Endodermal cell (in vitro differentiated cells): ENCODE results near the gene GUCD1. TPM values are rescaled to one million over a fixed set of nuclear protein-coding genes. Genes with fewer than 3 reads are reported as not detected.
"Not testable (repeated sequence)": the region's sequence is repeated elsewhere in the genome, so short reads cannot be mapped to it uniquely, and the experiment has no call there.

ENCODE experiments used
- DNase-seq: peaks from one replicate; pipeline ENCODE4 v3.0.0-alpha.2; 2017
- H3K27ac ChIP-seq: 2 replicates; pipeline ENCODE4 v1.5.1; 2013; ENCODE audit warnings: mild to moderate bottlenecking, low read depth, low read length, moderate library complexity
- H3K27me3 ChIP-seq: 2 replicates; pipeline ENCODE4 v1.6.1; 2013; ENCODE audit warnings: mild to moderate bottlenecking, low read length, moderate library complexity; ENCODE audit not compliant: insufficient read depth, control insufficient read depth, poor library complexity, severe bottlenecking
- H3K36me3 ChIP-seq: 2 replicates; pipeline ENCODE4 v1.7.0; 2013; ENCODE audit warnings: mild to moderate bottlenecking, low read length, moderate library complexity; ENCODE audit not compliant: control insufficient read depth, insufficient read depth
- H3K4me1 ChIP-seq: one replicate; pipeline ENCODE4 v1.7.0; 2013; ENCODE audit warnings: low read length; ENCODE audit not compliant: control insufficient read depth, insufficient read depth
- H3K4me3 ChIP-seq: 2 replicates; pipeline ENCODE4 v1.5.1; 2013; ENCODE audit warnings: mild to moderate bottlenecking, low read length, moderate library complexity
- H3K9ac ChIP-seq: 2 replicates; pipeline ENCODE4 v1.6.1; 2013; ENCODE audit warnings: mild to moderate bottlenecking, low read length, moderate library complexity; ENCODE audit not compliant: poor library complexity, severe bottlenecking; ENCODE audit errors: extremely low read depth
- H3K9me3 ChIP-seq: 2 replicates; pipeline ENCODE4 v1.6.1; 2013; ENCODE audit warnings: mild to moderate bottlenecking, low read length, moderate library complexity; ENCODE audit not compliant: control insufficient read depth
- H3K27ac Mint-ChIP-seq: 2 replicates; pipeline ENCODE4 v1.8.0; 2020; ENCODE audit warnings: mixed read lengths
- H3K27me3 Mint-ChIP-seq: 2 replicates; pipeline ENCODE4 v1.8.0; 2021; ENCODE audit warnings: mild to moderate bottlenecking, mixed read lengths; ENCODE audit not compliant: insufficient read depth
- H3K36me3 Mint-ChIP-seq: 2 replicates; pipeline ENCODE4 v1.8.0; 2020; ENCODE audit warnings: low read depth, mixed read lengths
- H3K4me1 Mint-ChIP-seq: 2 replicates; pipeline ENCODE4 v1.8.0; 2020; ENCODE audit warnings: mixed read lengths
- H3K4me3 Mint-ChIP-seq: 2 replicates; pipeline ENCODE4 v1.8.0; 2020; ENCODE audit warnings: mild to moderate bottlenecking, moderate library complexity, mixed read lengths
- H3K9me3 Mint-ChIP-seq: 2 replicates; pipeline ENCODE4 v1.8.0; 2020; ENCODE audit warnings: mild to moderate bottlenecking, mixed read lengths
- WGBS, 2 experiments: methylation state at CpG; one replicate each; pipeline versions ENCODE4 v1.1.5 to v1.1.7; 2013; ENCODE audit warnings: missing lambda C conversion rate in 2 of 2, mixed read lengths in 1 of 2; ENCODE audit not compliant: insufficient coverage in 1 of 2, insufficient read length in 1 of 2; 5-methylcytosine and 5-hydroxymethylcytosine counted together
- long read RNA-seq, 4 experiments: library from polyadenylated mRNA in 2 of 4; library from RNA in 1 of 4; library from capped mRNA in 1 of 4; stranded (forward) in 3 of 4; unstranded in 1 of 4; transcript quantifications; one replicate each; pipeline ENCODE4 v2.0.0, GENCODE V29; 2020 to 2021; ENCODE audit warnings: inconsistent platforms in 1 of 4
- polyA plus RNA-seq, 2 experiments: library from polyadenylated mRNA; stranded (reverse); fragments of 50-300 nt; gene quantifications; one replicate each; pipeline ENCODE4 v1.2.3, GENCODE V29; 2013
- total RNA-seq, 2 donors: library from RNA; stranded (reverse); fragmentation: NEBNext Ultra II Directional in 1 of 2; extraction: Animal tissue kit (Norgen Biotek cat#: 25700) in 1 of 2; gene quantifications; 2 replicates in 1 of 2; 3 replicates in 1 of 2; pipeline ENCODE4 v1.2.1, GENCODE V29; 2021
- TF ChIP-seq, protein P1 (sequence below): fragments of 200-600 bp; sonication (generic); conservative IDR thresholded peaks from 2 replicates; pipeline ENCODE4 v1.5.0; 2021; ENCODE audit warnings: antibody characterized with exemption, mild to moderate bottlenecking

The GUCD1 gene
- total RNA-seq, result 10 to 100 TPM; 64.7 to 73.6 TPM
- 38.1 TPM for polyA plus RNA-seq (2013, experiment 1 of 2)
- polyA plus RNA-seq (2013, experiment 2 of 2), result 44.2 TPM
- long read RNA-seq, experiment 1, partial matches to known transcripts, result 0 of 20 reads
- long read RNA-seq, experiment 1, other reads (novel, unspliced or antisense), result 13 of 20 reads
- long read RNA-seq, experiment 2, transcript GUCD1-206 (6 exons, 3,613 nt), result major isoform, 48 of 73 reads
- long read RNA-seq, experiment 2, transcript GUCD1-203 (6 exons, 1,606 nt), result minor isoform, 5 of 73 reads
- long read RNA-seq, experiment 2, partial matches to known transcripts, result 2 of 73 reads
- long read RNA-seq, experiment 2, other reads (novel, unspliced or antisense), result 11 of 73 reads
- long read RNA-seq, experiment 3, transcript GUCD1-206 (6 exons, 3,613 nt), result minor isoform, 40 of 140 reads
- long read RNA-seq, experiment 3, transcript GUCD1-213 (6 exons, 3,584 nt), result minor isoform, 10 of 140 reads
- long read RNA-seq, experiment 3, transcript GUCD1-204 (6 exons, 3,482 nt), result minor isoform, 5 of 140 reads
- long read RNA-seq, experiment 3, transcript GUCD1-203 (6 exons, 1,606 nt), result major isoform, 52 of 140 reads
- long read RNA-seq, experiment 3, partial matches to known transcripts, result 0 of 140 reads
- long read RNA-seq, experiment 3, other reads (novel, unspliced or antisense), result 28 of 140 reads
- long read RNA-seq, experiment 4, partial matches to known transcripts, result 0 of 2 reads
- long read RNA-seq, experiment 4, other reads (novel, unspliced or antisense), result 2 of 2 reads

DNA sequence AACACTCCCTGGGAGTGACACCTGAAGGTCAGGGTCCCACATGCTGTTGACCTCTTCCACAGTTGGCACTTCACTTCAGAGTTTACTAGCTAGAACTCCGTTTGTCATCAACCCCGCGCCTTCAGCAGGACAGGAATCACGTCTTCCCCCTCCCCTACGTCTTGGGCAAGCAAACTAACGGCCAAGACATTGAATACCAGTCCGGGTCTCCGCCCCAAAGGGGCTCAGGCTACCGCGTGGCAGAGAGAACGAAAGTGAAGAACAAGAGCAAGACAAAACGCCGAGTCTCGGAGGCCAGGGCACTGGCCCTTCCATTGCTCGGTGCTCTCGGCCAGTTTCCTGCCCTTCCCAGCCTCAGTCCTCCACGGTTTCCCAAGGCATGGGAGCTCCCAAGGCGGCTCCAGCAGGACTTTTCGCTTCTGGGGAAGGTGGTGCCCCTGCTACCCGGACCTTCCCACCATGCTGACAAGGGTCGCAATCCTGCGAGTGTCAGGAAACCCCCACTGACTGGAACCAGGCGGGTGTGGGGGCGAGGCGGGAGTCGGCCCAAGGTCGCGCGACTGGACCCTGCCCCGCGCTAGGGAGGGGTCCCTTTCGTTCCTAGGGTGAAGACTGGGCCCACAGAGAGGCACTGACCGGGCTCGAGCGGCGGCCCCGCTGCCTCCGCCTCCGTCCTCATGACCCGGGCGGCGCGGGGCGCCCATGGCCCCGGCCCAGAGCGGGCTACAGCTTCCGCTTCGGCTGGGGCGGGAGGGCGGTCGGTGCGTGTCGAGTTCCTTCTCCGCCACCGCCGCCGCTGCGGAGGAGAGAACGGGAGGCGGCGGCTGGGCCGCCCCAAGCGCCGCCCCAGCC, at the start of gene GUCD1:
Gene GUCD1, minus strand, starts transcription at position 826 of the 852 bp plus-strand sequence. Its CDS starts 147 bp downstream, at position 679.
- H3K9me3 ChIP-seq, result no peaks in the 10 kb centered on the region
- DNase-seq, result peak; percentile 68
- Mint-ChIP-seq H3K9me3 (no peaks in the 10 kb centered on the region), H3K4me3 (peak within 1 kb of the TSS; percentile 99), H3K27me3 (no peaks in the 10 kb centered on the region), H3K27ac (peak within 1 kb of the TSS; percentile 97), H3K36me3 (peaks cover 21% of the 10 kb centered on the region), H3K4me1 (peaks cover 21% of the 10 kb centered on the region)
- H3K36me3 ChIP-seq, result peaks cover 28% of the 10 kb centered on the region
- peak within 1 kb of the TSS; percentile 91 for H3K27ac ChIP-seq
- peaks cover 3% of the 10 kb centered on the region for H3K4me1 ChIP-seq
- H3K9ac ChIP-seq, result peak within 1 kb of the TSS; percentile 92
- peak within 1 kb of the TSS; percentile 93 for H3K4me3 ChIP-seq
- H3K27me3 ChIP-seq, result no peaks in the 10 kb centered on the region
- TF ChIP-seq, protein P1, sequence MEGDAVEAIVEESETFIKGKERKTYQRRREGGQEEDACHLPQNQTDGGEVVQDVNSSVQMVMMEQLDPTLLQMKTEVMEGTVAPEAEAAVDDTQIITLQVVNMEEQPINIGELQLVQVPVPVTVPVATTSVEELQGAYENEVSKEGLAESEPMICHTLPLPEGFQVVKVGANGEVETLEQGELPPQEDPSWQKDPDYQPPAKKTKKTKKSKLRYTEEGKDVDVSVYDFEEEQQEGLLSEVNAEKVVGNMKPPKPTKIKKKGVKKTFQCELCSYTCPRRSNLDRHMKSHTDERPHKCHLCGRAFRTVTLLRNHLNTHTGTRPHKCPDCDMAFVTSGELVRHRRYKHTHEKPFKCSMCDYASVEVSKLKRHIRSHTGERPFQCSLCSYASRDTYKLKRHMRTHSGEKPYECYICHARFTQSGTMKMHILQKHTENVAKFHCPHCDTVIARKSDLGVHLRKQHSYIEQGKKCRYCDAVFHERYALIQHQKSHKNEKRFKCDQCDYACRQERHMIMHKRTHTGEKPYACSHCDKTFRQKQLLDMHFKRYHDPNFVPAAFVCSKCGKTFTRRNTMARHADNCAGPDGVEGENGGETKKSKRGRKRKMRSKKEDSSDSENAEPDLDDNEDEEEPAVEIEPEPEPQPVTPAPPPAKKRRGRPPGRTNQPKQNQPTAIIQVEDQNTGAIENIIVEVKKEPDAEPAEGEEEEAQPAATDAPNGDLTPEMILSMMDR, result no peak
- WGBS, 2 experiments, result 1 to 2% methylated on average over 39 to 64 of the region's 64 CpGs

DNA sequence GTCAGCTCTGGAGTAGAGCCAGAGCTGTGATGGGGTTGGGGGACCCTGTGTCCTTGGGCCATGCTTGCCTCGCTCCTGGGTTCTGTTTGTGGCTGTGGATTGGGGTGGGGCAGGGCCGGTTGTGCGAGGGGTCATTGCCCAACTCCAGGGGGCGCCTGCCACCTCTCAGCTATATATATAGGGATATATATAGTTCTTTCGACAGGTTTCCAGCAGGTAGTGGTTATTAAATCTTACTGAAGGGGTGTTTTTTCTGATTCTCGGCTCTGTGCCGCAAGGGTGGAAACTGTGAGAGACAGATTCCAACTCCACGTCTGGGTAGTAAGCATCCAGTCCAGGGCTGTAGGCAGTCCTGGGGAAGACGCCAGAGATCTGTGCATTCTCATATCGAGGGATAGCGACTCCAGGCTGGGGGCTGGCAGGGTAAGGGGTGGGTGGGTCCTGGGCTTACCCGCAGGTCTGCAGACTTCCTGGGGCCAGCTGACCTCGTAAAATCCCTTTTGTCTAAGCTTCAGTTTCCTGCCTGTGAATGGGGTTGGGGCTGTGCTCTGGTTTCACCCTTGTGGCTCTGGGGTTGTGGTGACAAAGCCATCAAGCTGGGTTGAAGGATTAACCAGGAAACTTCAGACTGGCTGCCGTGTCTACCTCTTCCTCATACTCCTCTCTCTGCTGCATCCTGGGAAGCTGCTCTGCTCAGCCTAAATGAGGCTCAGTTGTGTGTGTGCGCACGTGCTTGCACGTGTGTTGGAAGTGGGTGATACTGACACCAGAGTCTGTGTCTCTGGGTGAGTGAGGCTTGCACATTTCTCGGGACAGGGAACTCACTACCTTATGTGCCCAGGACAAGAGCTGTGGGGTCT, 49.1 kb upstream of the GUCD1 start:
- Mint-ChIP-seq H3K4me1 (peaks cover 22% of the 10 kb centered on the region), H3K27ac (peak overlapping the region; percentile 94), H3K4me3 (peak overlapping the region; percentile 64)
- TF ChIP-seq, protein P1, result peak; percentile 68
- H3K27me3 ChIP-seq, H3K27ac ChIP-seq, H3K9me3 Mint-ChIP-seq, H3K36me3 Mint-ChIP-seq, H3K9ac ChIP-seq, H3K27me3 Mint-ChIP-seq, H3K36me3 ChIP-seq, H3K4me3 ChIP-seq, H3K9me3 ChIP-seq, H3K4me1 ChIP-seq: not testable (repeated sequence)
- DNase-seq, result peak; percentile 76
- WGBS, 2 experiments, result 54 to 58% methylated on average over 2 to 15 of the region's 18 CpGs

DNA sequence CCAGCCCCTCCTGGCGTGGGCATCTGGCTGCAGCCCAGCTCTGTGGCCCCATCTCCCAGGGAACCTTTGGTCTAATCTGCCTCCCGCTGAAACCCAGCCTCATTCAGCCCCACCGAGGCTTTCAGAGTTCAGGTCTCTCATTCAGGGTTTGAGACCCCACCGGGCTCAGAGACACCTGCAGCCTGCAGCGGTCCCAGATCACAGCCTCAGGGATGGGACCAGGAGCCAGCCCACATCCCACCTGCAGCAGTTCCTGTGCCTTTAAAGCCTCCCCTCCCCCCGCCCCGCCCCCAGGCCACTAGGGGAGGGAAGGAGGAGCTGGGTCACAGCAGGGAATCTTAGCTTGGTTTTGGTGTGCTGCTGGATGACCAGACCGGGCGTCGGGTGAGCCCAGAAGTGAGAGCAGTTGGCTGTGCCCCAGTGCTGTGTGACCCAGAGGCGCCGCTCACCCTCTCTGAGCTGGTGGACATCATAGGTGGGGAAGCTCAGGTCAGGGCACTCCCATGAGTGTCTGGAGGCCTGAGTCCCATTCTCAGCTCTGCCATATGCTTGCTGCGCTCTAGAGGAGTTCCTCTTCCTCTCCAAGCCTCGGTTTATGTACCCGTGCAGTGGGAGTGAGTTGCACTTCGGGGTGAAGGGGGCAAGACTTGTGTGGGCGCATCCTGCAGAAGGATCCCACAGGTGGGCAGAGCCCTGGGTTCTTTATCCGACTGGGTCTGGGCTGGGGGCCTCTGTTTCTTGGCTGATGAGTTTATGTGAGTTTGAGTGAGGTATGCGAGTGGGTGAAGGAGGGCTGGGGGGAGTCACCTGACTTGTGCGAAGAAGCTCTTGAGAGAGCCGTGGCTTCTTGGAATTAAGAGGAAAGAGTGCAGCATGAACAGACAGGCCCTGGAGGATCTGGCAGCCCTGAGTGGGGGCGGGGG, 48.2 kb upstream of the GUCD1 start, which contains the start of gene GGT1:
Gene GGT1, plus strand, starts transcription at position 347 of the 923 bp plus-strand sequence. CDS start 7,889 bp downstream, outside the sequence.
- H3K36me3 Mint-ChIP-seq, H3K4me1 ChIP-seq, H3K9ac ChIP-seq, H3K36me3 ChIP-seq, H3K9me3 Mint-ChIP-seq, H3K9me3 ChIP-seq, H3K27me3 ChIP-seq, H3K27ac ChIP-seq, H3K27me3 Mint-ChIP-seq: not testable (repeated sequence)
- H3K4me3 ChIP-seq, result peak within 1 kb of the TSS; percentile 45
- 62 to 83% methylated on average over 6 to 17 of the region's 22 CpGs for WGBS, 2 experiments
- peak within 1 kb of the TSS; percentile 64 for H3K4me3 Mint-ChIP-seq
- peaks cover 22% of the 10 kb centered on the region for H3K4me1 Mint-ChIP-seq
- peak within 1 kb of the TSS; percentile 94 for H3K27ac Mint-ChIP-seq
- peak; percentile 88 for DNase-seq

DNA sequence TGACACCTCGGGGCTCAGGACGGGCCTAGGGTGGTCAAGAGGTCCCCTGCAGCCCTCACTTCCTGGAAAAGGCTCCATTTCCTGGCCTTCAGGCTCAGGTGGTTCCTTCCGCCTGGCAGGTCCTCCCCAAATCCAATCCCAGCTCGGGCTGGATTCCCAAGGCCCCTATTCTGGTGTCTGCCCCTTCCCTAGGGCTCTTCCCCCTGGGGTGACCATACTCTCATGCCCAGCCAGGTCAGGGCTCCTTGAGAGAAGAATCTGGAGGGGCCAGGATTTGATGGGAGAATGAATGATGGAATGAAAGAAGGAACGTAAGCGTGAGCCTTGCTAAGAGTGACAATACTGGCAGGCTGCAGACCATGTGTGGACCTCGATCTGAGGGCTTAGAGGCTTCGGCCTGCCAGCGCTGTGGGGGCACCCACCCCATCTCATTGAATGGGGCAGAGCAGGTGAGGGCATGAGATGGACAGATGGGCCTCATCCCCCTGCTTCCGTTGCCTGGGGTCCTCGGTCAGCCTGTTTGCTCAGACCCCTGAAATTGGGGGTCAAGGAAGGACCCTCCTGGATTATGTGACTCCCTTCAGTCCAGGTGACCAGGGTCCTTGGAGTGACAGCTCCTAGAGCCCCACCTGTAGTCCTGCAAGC, 47.3 kb upstream of the GUCD1 start:
- not testable (repeated sequence) for H3K9me3 Mint-ChIP-seq, H3K36me3 Mint-ChIP-seq, H3K4me3 ChIP-seq, H3K4me1 ChIP-seq, H3K9me3 ChIP-seq, H3K27ac Mint-ChIP-seq, H3K27me3 ChIP-seq, H3K27me3 Mint-ChIP-seq, H3K9ac ChIP-seq, H3K4me3 Mint-ChIP-seq, H3K36me3 ChIP-seq, H3K27ac ChIP-seq
- peaks cover 22% of the 10 kb centered on the region for H3K4me1 Mint-ChIP-seq
- 90 to 99% methylated on average over 8 to 11 of the region's 11 CpGs for WGBS, 2 experiments
- DNase-seq, result peak; percentile 39
